Mesendoderm (in vitro differentiated cells): Measurements from ENCODE around the gene PI4KA.
"Not testable (repeated sequence)": the region's sequence is repeated elsewhere in the genome, so short reads cannot be mapped to it uniquely, and the experiment has no call there.

Source experiments
- DNase-seq: peaks from one replicate; pipeline ENCODE4 v3.0.0; 2013
- H2AK5ac ChIP-seq: 2 replicates; pipeline ENCODE4 v1.6.1; 2013; ENCODE audit warnings: low read length, inconsistent platforms
- H2BK120ac ChIP-seq: 2 replicates; pipeline ENCODE4 v1.6.1; 2013; ENCODE audit warnings: low read depth, mild to moderate bottlenecking, low read length, moderate library complexity, mixed read lengths
- H2BK15ac ChIP-seq: replicated peaks from 2 replicates; pipeline ENCODE4 v1.6.1; 2013; ENCODE audit warnings: low read depth, mild to moderate bottlenecking, moderate library complexity
- H2BK5ac ChIP-seq: 2 replicates; pipeline ENCODE4 v1.6.1; 2013; ENCODE audit warnings: low read length, inconsistent platforms
- H3K18ac ChIP-seq: 2 replicates; pipeline ENCODE4 v1.6.1; 2013; ENCODE audit warnings: mild to moderate bottlenecking, low read length, mixed read lengths
- H3K23ac ChIP-seq: one replicate; pipeline ENCODE4 v1.6.1; 2013; ENCODE audit warnings: low read length
- H3K27ac ChIP-seq: 2 replicates; pipeline ENCODE4 v1.5.1; 2013; ENCODE audit warnings: low read depth, mild to moderate bottlenecking, inconsistent platforms, low read length, moderate library complexity
- H3K27me3 ChIP-seq: 2 replicates; pipeline ENCODE4 v1.6.1; 2013; ENCODE audit warnings: low read length, control low read depth, mild to moderate bottlenecking, inconsistent platforms; ENCODE audit not compliant: insufficient read depth, poor library complexity
- H3K36me3 ChIP-seq: 2 replicates; pipeline ENCODE4 v1.6.1; 2013; ENCODE audit warnings: low read length, inconsistent platforms; ENCODE audit not compliant: control insufficient read depth, insufficient read depth
- H3K4ac ChIP-seq: one replicate; pipeline ENCODE4 v1.6.1; 2013; ENCODE audit warnings: low read depth, mild to moderate bottlenecking, low read length, moderate library complexity
- H3K4me1 ChIP-seq: 2 replicates; pipeline ENCODE4 v1.6.1; 2013; ENCODE audit warnings: low read depth, low read length, inconsistent platforms; ENCODE audit not compliant: control insufficient read depth
- H3K4me2 ChIP-seq: 2 replicates; pipeline ENCODE4 v1.6.1; 2013; ENCODE audit warnings: low read length
- H3K4me3 ChIP-seq: 2 replicates; pipeline ENCODE4 v1.5.1; 2013; ENCODE audit warnings: mild to moderate bottlenecking, low read length
- H3K56ac ChIP-seq: one replicate; pipeline ENCODE4 v1.6.1; 2013; ENCODE audit warnings: low read length
- H3K79me1 ChIP-seq: 2 replicates; pipeline ENCODE4 v1.6.1; 2013; ENCODE audit warnings: low read length, inconsistent platforms
- H3K79me2 ChIP-seq: 2 replicates; pipeline ENCODE4 v1.6.1; 2013; ENCODE audit warnings: mild to moderate bottlenecking, low read length; ENCODE audit not compliant: control insufficient read depth, insufficient read depth
- H3K9ac ChIP-seq: 2 replicates; pipeline ENCODE4 v1.6.1; 2013; ENCODE audit warnings: low read length, inconsistent platforms
- H4K5ac ChIP-seq: one replicate; pipeline ENCODE4 v1.6.1; 2013; ENCODE audit warnings: low read length
- H4K8ac ChIP-seq: one replicate; pipeline ENCODE4 v1.6.1; 2013; ENCODE audit warnings: low read depth, mild to moderate bottlenecking, control low read depth, low read length, moderate library complexity
- WGBS: extraction: QIAGEN DNeasy Blood & Tissue Kit; methylation state at CpG from one replicate; pipeline ENCODE4 v1.1.7; 2013; ENCODE audit warnings: low lambda C conversion rate, missing lambda C conversion rate; ENCODE audit not compliant: insufficient coverage; ENCODE audit errors: extremely low coverage; 5-methylcytosine and 5-hydroxymethylcytosine counted together

The PI4KA gene

DNA sequence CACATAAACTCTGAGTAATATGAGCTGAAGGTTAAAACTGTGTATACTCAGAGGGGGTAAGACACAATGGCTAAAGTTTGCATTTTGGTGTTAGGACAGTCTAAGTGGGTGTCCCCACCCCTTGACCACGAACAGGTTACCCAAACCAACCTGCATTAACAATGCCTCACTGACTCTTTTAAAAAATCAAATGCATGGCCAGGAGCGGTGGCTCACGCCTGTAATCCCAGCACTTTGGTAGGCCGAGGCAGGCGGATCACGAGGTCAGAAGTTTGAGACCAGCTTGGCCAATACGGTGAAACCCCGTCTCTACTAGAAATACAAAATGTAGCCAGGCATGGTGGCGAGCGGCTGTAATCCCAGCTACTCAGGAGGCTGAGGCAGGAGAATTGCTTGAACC, 19.3 kb downstream of the PI4KA start:
- not testable (repeated sequence) for H3K56ac ChIP-seq
- WGBS, result no CpG with 5 or more reads among the region's 10 CpGs

GRCh38 chr22:20836987-20837823, 21.4 kb downstream of the PI4KA start:
- Histone ChIP-seq H3K18ac (no peak overlapping the region), H2BK15ac (no peak overlapping the region), H3K79me2 (peaks cover 2% of the 10 kb centered on the region), H3K36me3 (peaks cover 2% of the 10 kb centered on the region), H3K4ac (no peak overlapping the region), H3K4me1 (peaks cover 2% of the 10 kb centered on the region), H2BK120ac (no peak overlapping the region), H4K5ac (no peak overlapping the region), H4K8ac (no peak overlapping the region), H3K9ac (no peak overlapping the region), H3K4me2 (no peak overlapping the region), H3K27me3 (no peaks in the 10 kb centered on the region), H3K79me1 (no peaks in the 10 kb centered on the region), H3K56ac (no peak overlapping the region), H2BK5ac (no peak overlapping the region), H2AK5ac (no peak overlapping the region), H3K4me3 (no peak overlapping the region), H3K27ac (no peak overlapping the region), H3K23ac (no peak overlapping the region)
- DNase-seq, result no peak
- no CpG with 5 or more reads among the region's 2 CpGs for WGBS

More for the DNA sequence above, 19.3 kb downstream of the PI4KA start:
- H4K5ac ChIP-seq, H3K18ac ChIP-seq, H3K27me3 ChIP-seq, H3K9ac ChIP-seq, H2BK120ac ChIP-seq, H3K23ac ChIP-seq, H3K79me2 ChIP-seq, H3K4me3 ChIP-seq, H2BK15ac ChIP-seq, H3K27ac ChIP-seq, H3K4ac ChIP-seq, H3K36me3 ChIP-seq, H2BK5ac ChIP-seq, H3K79me1 ChIP-seq, DNase-seq, H3K4me1 ChIP-seq, H4K8ac ChIP-seq, H3K4me2 ChIP-seq, H2AK5ac ChIP-seq: not testable (repeated sequence)

GRCh38 chr22:20834725-20835124, 23.9 kb downstream of the PI4KA start:
- no peak overlapping the region for H2AK5ac ChIP-seq
- no peak for DNase-seq

DNA sequence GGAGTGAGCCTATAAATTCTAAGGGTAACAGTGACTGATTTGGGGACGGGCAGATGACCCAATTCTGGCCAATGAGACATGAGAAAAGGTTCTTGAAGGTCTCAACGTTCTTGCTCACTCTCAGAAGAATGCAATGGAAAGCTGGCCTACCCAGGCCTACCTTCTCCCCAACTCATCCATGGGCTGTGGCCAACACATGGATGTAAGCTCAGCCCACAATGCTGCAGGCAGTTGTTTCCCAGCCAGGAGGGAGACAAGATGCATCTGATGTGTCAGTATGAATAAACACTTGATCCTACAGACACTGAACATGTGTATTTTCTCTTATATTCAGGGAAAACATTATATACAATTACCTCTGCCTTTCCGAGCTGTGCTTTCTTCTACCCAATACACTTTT, 24.4 kb downstream of the PI4KA start:
- Histone ChIP-seq H3K23ac (no peak overlapping the region), H3K9ac (no peak overlapping the region), H3K27ac (no peak overlapping the region), H4K8ac (no peak overlapping the region), H3K4ac (no peak overlapping the region), H4K5ac (no peak overlapping the region), H3K4me1 (no peaks in the 10 kb centered on the region), H2BK120ac (no peak overlapping the region), H3K4me2 (no peak overlapping the region), H3K56ac (no peak overlapping the region), H3K27me3 (no peaks in the 10 kb centered on the region), H3K18ac (no peak overlapping the region), H2BK5ac (no peak overlapping the region), H2AK5ac (no peak overlapping the region), H3K4me3 (no peak overlapping the region), H3K36me3 (peaks cover 2% of the 10 kb centered on the region), H2BK15ac (no peak overlapping the region), H3K79me1 (no peaks in the 10 kb centered on the region), H3K79me2 (no peaks in the 10 kb centered on the region)
- WGBS, result no CpG with 5 or more reads among the region's 3 CpGs
- no peak for DNase-seq

More at GRCh38 chr22:20834725-20835124, 23.9 kb downstream of the PI4KA start:
- H4K5ac ChIP-seq, result no peak overlapping the region
- no peak overlapping the region for H2BK120ac ChIP-seq
- no peaks in the 10 kb centered on the region for H3K27me3 ChIP-seq
- no peak overlapping the region for H3K27ac ChIP-seq
- H3K23ac ChIP-seq, result no peak overlapping the region
- peaks cover 2% of the 10 kb centered on the region for H3K36me3 ChIP-seq
- H3K9ac ChIP-seq, result no peak overlapping the region
- no peak overlapping the region for H3K18ac ChIP-seq
- H3K79me2 ChIP-seq, result no peaks in the 10 kb centered on the region
- no peak overlapping the region for H3K4ac ChIP-seq
- H3K79me1 ChIP-seq, result no peaks in the 10 kb centered on the region
- H3K4me3 ChIP-seq, result no peak overlapping the region
- whole genome bisulfite sequencing, result no CpG with 5 or more reads among the region's 3 CpGs
- H3K4me2 ChIP-seq, result no peak overlapping the region
- H2BK5ac ChIP-seq, result no peak overlapping the region
- H3K56ac ChIP-seq, result no peak overlapping the region
- H3K4me1 ChIP-seq, result no peaks in the 10 kb centered on the region
- H4K8ac ChIP-seq, result no peak overlapping the region
- no peak overlapping the region for H2BK15ac ChIP-seq

DNA sequence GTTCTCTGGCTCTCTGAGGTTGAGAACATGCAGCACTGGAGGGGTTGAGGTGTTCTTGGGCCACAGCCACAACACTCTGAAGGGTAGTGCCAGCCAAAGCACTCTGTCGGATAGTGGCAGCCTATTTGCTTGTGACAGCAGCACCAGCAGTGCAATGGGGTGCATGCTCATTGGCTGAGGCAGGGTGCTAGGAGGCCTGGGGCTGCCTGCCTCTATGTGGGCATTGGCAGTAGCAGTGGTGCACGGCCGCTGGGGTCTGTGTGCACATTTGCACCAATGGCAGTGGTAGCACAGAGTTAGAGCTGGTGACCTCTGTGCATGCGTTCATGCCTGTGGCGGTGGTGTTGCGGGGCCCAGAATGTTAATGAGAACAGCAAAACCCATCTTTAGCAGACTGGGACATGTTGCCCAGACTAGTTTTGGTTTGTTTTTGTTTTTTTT, 25.4 kb downstream of the PI4KA start:
- H3K4ac ChIP-seq, result no peak overlapping the region

More for the DNA sequence above, 25.4 kb downstream of the PI4KA start:
- Histone ChIP-seq H3K4me3 (no peak overlapping the region), H2BK15ac (no peak overlapping the region), H4K8ac (no peak overlapping the region), H3K23ac (no peak overlapping the region), H4K5ac (no peak overlapping the region), H2BK5ac (no peak overlapping the region), H3K18ac (no peak overlapping the region), H3K79me1 (no peaks in the 10 kb centered on the region), H3K79me2 (no peaks in the 10 kb centered on the region), H3K36me3 (peaks cover 2% of the 10 kb centered on the region), H3K4me2 (no peak overlapping the region), H2BK120ac (no peak overlapping the region), H3K4me1 (no peaks in the 10 kb centered on the region), H3K56ac (no peak overlapping the region), H3K9ac (no peak overlapping the region), H2AK5ac (no peak overlapping the region), H3K27me3 (no peaks in the 10 kb centered on the region), H3K27ac (no peak overlapping the region)
- no peak for DNase-seq
- WGBS, result no CpG with 5 or more reads among the region's 6 CpGs
